Measurements from ENCODE around the gene DUSP8. TPM values are rescaled to one million over a fixed set of nuclear protein-coding genes. Genes with fewer than 3 reads are reported as not detected.
A peak's percentile ranks its signal among the peaks of the same experiment; 100 is the strongest.
"Not testable (repeated sequence)": the region's sequence is repeated elsewhere in the genome, so short reads cannot be mapped to it uniquely, and the experiment has no call there.

Gene DUSP8
- total RNA-seq (10 to 100 TPM in 4 of 6 donors, 1 to 10 TPM in 2; 6.4 to 23.5 (median 14.3) TPM), polyA plus RNA-seq (10 to 100 TPM; 11.8 to 12.7 TPM)

GRCh38 chr11:1572197-1573076 is at the start of gene DUSP8:
Gene DUSP8, minus strand, starts transcription at chr11:1572271. Its CDS starts 6,445 bp downstream, at chr11:1565826.
- ATAC-seq (peak; percentile 44 to 69 (median 62)), DNase-seq (peak; percentile 91 to 99 (median 96)), FAIRE-seq (no peak)
- Histone ChIP-seq H3K27ac (peak within 1 kb of the TSS; percentile 85 to 95 (median 91)), H3K4me1 (peaks cover 0 to 10% (median 0%) of the 10 kb centered on the region in 3 donors), H3K9me3 (no peaks in the 10 kb centered on the region), H3K27me3 (no peaks in the 10 kb centered on the region), H3K36me3 (no peaks in the 10 kb centered on the region), H3K4me3 (peak within 1 kb of the TSS; percentile 40 to 74 (median 62))
- no peak for TF ChIP-seq CTCF (IDR thresholded peaks at IDR 0.05)
- WGBS, 2 donors, result 1 to 2% methylated on average over 71 to 124 of the region's 124 CpGs
- intact Hi-C loops (cut with DNase I), result no loop called here

- 57 to 65% methylated on average over 10 of the region's 10 CpGs for WGBS, 2 donors
- Histone ChIP-seq H3K27ac (no peak overlapping the region), H3K4me1 (no peaks in the 10 kb centered on the region), H3K4me3 (no peak overlapping the region), H3K36me3 (no peaks in the 10 kb centered on the region), H3K9me3 (no peaks in the 10 kb centered on the region), H3K27me3 (no peaks in the 10 kb centered on the region)
- intact Hi-C loops (cut with DNase I), result no loop called here
- no peak for TF ChIP-seq CTCF (IDR thresholded peaks at IDR 0.05)
- no peak for DNase-seq
- no peak for FAIRE-seq
- ATAC-seq, result no peak
Observed at GRCh38 chr11:1619449-1619848, 47.4 kb upstream of the DUSP8 start.

GRCh38 chr11:1618231-1618630 is 46.2 kb upstream of the DUSP8 start:
- Histone ChIP-seq H3K9me3 (no peaks in the 10 kb centered on the region), H3K27me3 (no peaks in the 10 kb centered on the region), H3K4me3 (no peak overlapping the region), H3K27ac (no peak overlapping the region), H3K36me3 (no peaks in the 10 kb centered on the region), H3K4me1 (no peaks in the 10 kb centered on the region)
- no peak for TF ChIP-seq CTCF (IDR thresholded peaks at IDR 0.05)
- FAIRE-seq, result no peak
- intact Hi-C loops (cut with DNase I), result no loop called here
- no peak for ATAC-seq
- DNase-seq, result no peak
- 82% methylated on average over 10 of the region's 10 CpGs for WGBS, 2 donors

GRCh38 chr11:1608363-1608762 is 36.3 kb upstream of the DUSP8 start, which contains the start of gene KRTAP5-3:
Gene KRTAP5-3, minus strand, starts transcription at chr11:1608463. Its CDS starts 78 bp downstream, at chr11:1608385.
- no peak within 1 kb of the TSS for H3K4me3 ChIP-seq
- intact Hi-C loops (cut with DNase I), result no loop called here
- no peak for ATAC-seq
- no peak for FAIRE-seq
- no peaks in the 10 kb centered on the region for H3K4me1 ChIP-seq
- no peaks in the 10 kb centered on the region for H3K9me3 ChIP-seq
- H3K27ac ChIP-seq, result no peak within 1 kb of the TSS
- TF ChIP-seq CTCF (IDR thresholded peaks at IDR 0.05), result no peak
- no peaks in the 10 kb centered on the region for H3K36me3 ChIP-seq
- WGBS, 2 donors, result 54 to 60% methylated on average over 4 of the region's 4 CpGs
- no peak for DNase-seq
- no peaks in the 10 kb centered on the region for H3K27me3 ChIP-seq

GRCh38 chr11:1607901-1608300 is 35.8 kb upstream of the DUSP8 start:
- H3K27ac ChIP-seq; H3K36me3 ChIP-seq; ATAC-seq; intact Hi-C loops (cut with DNase I); DNase-seq; H3K4me1 ChIP-seq; H3K9me3 ChIP-seq; FAIRE-seq; H3K4me3 ChIP-seq; H3K27me3 ChIP-seq: not testable (repeated sequence)
- WGBS, 2 donors, result 46 to 67% methylated on average over 5 of the region's 5 CpGs

GRCh38 chr11:1607156-1607845 is 35.2 kb upstream of the DUSP8 start:
- H3K4me3 ChIP-seq; intact Hi-C loops (cut with DNase I); ATAC-seq; H3K36me3 ChIP-seq; H3K27me3 ChIP-seq; H3K4me1 ChIP-seq; FAIRE-seq; H3K27ac ChIP-seq; DNase-seq; H3K9me3 ChIP-seq: not testable (repeated sequence)
- WGBS, 2 donors, result 64 to 69% methylated on average over 18 of the region's 18 CpGs

- FAIRE-seq; H3K9me3 ChIP-seq; H3K4me3 ChIP-seq; H3K27me3 ChIP-seq; H3K27ac ChIP-seq; DNase-seq; ATAC-seq; H3K4me1 ChIP-seq; intact Hi-C loops (cut with DNase I); H3K36me3 ChIP-seq: not testable (repeated sequence)
- 84 to 86% methylated on average over 13 of the region's 13 CpGs for WGBS, 2 donors
Observed at GRCh38 chr11:1605923-1606322, 33.9 kb upstream of the DUSP8 start.
